Measurements from ENCODE around the gene DHX32.

DHX32 gene

DNA sequence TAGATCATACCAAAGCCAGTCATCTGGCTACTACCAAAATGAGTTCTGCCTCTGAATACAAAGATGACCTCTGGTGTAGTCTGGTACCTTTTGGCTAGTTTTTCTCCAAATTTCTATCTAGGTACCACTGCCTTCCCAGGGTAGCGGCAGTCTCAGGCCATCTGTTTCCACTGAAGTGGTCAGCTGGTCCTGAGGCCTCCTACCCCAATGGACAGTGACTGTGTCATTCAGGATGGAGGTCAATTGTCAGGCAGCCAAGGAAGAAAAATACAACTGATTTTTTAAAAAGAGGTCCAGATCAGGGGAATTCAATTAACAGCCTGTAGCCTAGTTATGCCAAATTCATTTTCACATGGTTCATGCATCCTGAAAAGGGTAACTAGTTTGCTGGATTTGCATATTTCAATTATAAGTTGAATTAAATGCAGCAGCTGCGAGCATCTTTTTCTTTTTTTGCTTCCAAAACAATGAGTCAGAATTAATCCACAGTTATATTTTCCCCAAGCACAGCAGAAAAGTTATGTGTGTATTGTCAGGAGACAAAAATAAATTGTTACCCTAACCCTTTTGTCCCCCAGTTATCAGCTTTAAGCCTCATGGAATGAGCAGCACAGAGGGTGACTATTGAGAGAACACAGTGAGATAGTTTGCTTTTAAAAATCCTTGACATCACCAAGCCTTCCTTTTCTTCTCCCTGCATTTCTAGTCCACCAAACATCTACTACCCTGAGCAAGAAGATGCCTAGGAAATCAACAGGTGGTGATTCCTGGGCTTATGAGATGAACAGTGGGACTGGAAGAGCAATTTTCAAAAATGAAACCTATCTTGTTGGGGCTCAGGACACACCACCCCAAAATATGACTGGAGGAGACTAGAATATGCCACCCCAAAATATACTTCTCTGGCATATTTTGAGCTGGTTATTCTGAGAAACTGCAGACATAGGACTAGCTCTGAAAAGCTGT is 30.0 kb downstream of the DHX32 start:
- DNase-seq (ENCODE audit: low read depth in 2 of 2, low spot score in 1 of 2): no peak

- DNase-seq (ENCODE audit: low read depth in 2 of 2, low spot score in 1 of 2): no peak
Measured at GRCh38 chr10:125849448-125849847, 31.6 kb downstream of the DHX32 start.

DNA sequence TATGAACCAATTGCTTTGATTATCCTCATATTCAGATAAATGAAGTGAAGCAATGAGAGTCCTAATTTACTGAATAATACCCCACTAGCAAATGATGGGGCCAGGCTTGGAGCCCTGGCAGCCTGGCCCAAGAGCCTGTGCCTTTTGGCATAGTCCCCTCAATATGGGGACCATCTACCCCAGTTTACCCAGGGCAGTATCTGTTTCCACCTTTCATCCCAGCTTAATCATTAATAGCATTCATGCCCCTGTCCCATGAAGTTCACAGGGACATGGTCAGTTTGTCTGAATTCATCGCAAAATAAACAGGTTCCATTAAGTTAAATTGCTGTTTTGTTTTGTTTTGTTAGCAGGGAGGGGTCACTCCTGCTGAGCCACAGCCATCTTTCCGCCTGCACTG is 32.2 kb downstream of the DHX32 start:
- DNase-seq (ENCODE audit: low read depth in 2 of 2, low spot score in 1 of 2): no peak

GRCh38 chr10:125848371-125848770 is 32.7 kb downstream of the DHX32 start:
- DNase-seq (ENCODE audit: low read depth in 2 of 2, low spot score in 1 of 2): no peak

- no peak for DNase-seq (ENCODE audit: low read depth in 2 of 2, low spot score in 1 of 2)
Measured at GRCh38 chr10:125846894-125847293, 34.2 kb downstream of the DHX32 start.

DNA sequence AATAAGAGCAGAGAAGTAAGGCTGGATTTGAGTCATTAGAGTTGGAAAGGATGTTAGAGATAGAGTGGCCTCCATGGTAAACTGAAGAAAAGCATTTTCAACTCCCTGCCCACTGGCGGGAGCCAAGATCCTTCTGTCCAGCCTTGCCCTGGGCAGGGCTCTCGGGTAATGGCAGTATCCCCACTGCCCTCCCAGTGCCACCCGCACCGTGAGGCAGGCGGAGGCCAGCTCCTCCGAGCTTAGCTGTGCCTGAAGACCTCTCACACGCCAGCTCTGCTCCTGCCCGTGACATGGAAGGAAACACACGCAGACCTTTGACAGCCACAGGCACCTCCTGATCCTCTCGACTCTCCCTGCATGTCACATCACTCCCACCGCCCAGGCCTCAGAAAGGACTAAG is 35.5 kb downstream of the DHX32 start:
- no peak for DNase-seq (ENCODE audit: low read depth in 2 of 2, low spot score in 1 of 2)

DNA sequence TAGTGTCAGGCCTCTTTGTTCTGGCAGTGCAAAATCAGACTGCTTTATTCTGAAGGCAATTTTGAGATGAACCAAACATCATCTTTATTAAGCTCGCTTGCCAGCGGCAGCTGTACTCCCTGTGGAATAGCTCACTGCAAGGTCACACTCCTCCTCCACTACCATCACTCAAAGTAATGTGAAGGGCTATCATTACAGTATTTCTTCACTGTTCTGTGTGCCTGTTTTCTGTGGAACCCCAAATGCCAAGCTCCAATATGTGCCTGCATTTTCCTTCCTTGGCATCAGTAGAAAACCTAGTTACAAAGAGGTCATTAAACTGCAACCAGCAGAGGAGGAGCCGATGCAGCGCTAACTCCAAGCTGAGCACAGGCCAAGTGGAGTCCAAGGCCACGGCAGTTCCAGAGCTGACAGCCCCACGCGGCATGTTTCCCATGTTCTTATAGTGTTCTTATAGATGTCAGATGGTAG is 36.3 kb downstream of the DHX32 start:
- no peak for DNase-seq (ENCODE audit: low read depth in 2 of 2, low spot score in 1 of 2)

DNA sequence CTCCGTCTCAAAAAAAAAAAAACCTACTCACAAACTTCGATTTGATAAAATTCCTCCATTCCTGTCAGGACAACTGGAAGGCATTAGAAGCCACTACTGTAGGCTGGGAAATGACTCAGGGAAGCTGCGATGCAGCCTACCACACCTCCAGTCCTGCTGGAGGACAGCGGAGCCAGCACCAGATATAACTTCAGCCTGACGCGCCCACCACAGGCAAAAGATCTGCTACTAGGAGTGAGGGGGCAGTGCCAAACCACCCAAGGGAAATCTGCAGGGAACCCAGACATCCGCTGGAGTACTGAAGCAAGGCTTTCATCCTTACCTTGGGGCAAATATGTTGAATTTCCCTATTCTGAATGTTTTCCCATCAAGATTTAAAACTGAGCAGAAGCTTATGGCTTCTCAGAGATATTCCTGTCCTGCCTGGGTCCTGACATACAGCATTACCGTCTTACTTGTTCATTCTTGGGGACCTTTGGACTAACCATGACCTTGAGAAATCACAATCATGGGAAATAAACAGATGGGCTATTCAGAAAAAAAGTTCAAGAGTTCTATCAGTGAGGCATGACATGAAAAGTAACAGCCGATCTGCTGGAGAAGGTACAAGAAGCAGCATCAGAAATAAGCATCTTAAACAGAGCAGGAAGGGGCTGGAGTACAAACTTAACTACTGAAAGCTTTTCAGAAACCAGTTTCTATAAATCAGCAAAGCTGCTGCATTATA is 37.3 kb downstream of the DHX32 start:
- no peak for DNase-seq (ENCODE audit: low read depth in 2 of 2, low spot score in 1 of 2)

- DNase-seq (ENCODE audit: low read depth in 2 of 2, low spot score in 1 of 2): no peak
Measured at GRCh38 chr10:125840955-125841354, 40.1 kb downstream of the DHX32 start.

GRCh38 chr10:125840406-125840805 is 40.7 kb downstream of the DHX32 start:
- DNase-seq (ENCODE audit: low read depth in 2 of 2, low spot score in 1 of 2): no peak

- no peak for DNase-seq (ENCODE audit: low read depth in 2 of 2, low spot score in 1 of 2)
Measured at GRCh38 chr10:125838802-125839575, 42.1 kb downstream of the DHX32 start.

GRCh38 chr10:125836746-125837145 is 44.3 kb downstream of the DHX32 start:
- no peak for DNase-seq (ENCODE audit: low read depth in 2 of 2, low spot score in 1 of 2)

- no peak for DNase-seq (ENCODE audit: low read depth in 2 of 2, low spot score in 1 of 2)
Measured at GRCh38 chr10:125828311-125828710, 52.8 kb downstream of the DHX32 start.

GRCh38 chr10:125827133-125827532 is 54.0 kb downstream of the DHX32 start:
- DNase-seq (ENCODE audit: low read depth in 2 of 2, low spot score in 1 of 2): no peak

DNA sequence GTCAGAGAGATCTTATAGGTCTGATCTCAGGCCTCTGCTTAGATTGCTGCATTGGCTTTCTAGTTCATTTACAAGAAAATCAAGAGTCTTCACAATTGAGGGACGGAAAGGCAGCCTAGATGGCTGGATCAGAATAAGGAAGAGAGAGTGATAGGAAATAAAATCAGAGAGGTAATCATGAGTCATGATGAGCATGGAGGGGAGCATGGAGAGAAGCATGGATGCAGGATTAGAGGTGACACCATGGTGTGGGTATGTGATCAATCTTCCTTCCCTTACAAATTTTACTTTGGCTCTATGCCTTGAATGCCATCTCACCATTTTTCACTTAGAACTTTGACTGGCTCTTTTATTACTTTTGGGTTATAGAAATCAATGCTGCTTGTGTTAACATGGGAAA is 56.4 kb downstream of the DHX32 start:
- no peak for DNase-seq (ENCODE audit: low read depth in 2 of 2, low spot score in 1 of 2)

DNA sequence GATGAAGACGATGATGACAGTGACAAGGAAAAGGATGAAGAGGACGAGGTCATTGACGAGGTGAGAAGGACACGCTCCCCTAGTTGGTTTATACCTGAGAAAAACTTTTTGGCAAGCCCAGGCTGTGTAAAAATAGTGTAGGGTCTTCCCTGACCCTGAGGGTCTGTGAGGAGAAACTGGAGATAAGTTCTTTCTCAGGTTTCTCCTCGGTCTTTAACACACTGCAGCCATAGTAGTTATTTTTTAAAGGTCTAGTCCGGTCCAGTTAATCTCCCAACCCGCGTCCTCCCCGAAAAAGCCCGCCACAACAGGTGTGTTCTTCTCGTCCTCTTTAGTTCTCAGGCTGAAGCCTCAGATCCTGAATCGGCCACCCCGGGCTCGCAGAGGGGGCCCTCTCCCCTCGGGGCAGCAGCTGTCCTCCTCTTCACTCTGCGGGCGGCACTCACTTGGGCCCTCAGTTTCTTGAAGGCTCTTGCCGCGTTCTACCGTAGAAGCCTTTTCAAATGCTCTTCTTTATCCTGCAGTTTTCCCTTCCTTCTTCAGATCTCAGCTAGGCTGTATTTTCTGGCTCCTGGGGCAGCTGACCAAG is 57.3 kb downstream of the DHX32 start:
- no peak for DNase-seq (ENCODE audit: low read depth in 2 of 2, low spot score in 1 of 2)

DNA sequence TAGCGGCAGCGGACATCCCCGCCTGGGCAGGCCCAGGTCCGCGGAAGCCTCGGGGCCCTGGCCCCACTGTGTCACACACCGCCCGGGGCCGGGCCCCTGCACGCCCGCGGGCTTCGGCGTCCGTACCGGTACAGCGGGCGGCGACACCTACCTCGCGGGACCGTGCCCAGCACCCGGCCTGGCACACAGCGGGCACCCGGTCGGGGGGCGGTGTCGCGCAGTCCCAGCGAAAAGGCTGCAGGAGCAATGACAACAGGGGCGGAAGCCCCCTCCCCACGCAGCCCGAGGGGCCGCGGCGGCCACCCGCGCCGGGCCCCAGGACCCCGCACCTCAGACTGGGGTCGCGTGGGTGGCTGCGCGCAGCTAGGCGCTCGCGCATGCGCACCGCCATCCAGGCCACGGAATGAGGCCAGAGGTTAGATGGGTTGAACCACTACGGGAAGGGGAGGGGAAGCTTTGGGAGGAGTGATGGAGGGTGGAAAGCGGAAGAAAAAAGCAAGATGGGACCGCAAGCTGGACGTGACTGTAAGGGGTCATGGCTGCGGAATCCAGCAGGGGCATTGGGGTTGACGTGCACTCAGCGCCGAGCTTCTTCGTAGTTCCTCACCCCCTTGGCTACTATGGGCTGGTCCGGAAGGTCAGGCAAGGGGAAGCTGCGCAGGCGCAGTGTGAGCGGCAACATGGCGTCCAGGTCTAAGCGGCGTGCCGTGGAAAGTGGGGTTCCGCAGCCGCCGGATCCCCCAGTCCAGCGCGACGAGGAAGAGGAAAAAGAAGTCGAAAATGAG is 58.0 kb downstream of the DHX32 start, which contains the start of the genes BCCIP and UROS:
TSS of gene BCCIP (plus strand) at position 669 of the 785 bp plus-strand sequence. CDS start at position 681, 12 bp downstream.
TSS of gene UROS (minus strand) at position 381 of the 785 bp plus-strand sequence. CDS start 6,759 bp downstream, outside the sequence.
- peak; percentile 79 to 80 for DNase-seq (ENCODE audit: low read depth in 2 of 2, low spot score in 1 of 2)

DNA sequence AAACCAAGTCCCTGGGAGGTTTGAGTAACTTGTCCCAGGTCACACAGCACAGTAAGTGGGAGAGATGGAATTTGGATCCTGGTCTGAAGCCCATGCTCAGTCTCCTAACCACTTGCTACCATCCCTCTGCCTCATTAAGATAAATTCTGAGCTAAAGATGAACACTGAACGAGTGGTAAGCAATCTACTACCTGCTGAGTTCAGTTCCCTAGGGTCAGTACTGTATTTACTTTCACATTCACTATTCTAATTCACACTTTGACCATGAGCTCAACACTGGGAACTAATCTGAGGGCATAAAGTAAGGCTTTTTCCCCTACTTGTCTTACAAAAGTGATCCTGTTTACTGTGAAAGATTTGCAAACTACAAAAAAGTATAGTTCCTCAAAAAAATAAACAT is 60.4 kb downstream of the DHX32 start:
- DNase-seq (ENCODE audit: low read depth in 2 of 2, low spot score in 1 of 2): no peak

DNA sequence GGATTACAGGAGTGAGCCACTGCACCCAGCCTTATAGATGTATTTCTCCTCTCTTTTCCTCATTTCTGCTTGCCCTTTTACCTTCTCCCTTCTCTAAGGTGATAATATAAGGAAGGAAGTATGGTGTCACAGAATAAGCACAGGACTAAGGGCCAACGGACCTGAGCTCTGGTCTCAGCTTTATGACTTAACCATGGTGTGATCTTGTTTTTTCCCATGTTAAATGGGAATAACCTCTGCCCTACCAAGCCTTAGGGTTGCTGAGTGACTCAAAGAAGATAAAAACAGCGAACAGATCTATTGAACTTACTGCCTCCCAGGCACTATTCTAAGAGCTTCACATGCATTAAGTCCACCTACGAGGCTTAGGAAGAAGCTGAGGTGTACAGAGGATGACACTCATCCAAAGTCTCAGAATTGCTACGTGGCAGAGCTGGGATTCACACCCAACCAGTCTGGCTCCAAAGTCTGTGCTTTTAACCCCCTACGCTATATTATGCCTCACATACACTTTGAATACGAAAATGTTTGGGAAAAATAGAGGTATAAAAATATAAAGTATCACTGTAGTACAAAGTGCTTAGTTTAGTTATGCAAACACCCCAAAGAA is 63.6 kb downstream of the DHX32 start:
- DNase-seq (ENCODE audit: low read depth in 2 of 2, low spot score in 1 of 2): no peak

DNA sequence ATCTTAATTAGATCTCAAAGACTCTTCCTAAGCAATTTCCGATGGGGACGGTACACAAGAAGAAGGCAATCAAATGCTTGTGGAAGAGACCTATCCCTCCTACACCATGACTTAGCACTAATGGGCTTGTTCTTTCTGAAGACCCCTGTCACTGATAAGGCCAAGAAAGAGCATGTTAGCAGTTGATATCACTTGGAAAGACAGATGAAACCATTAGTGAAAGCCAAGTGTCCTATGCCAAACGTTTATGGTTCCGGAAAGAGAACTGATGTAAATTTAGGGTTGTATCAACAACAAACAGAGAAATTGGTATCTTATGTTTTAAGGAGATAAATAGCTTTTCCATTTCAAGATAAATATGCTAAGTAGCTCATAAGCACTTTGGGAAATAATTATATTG is 64.5 kb downstream of the DHX32 start:
- no peak for DNase-seq (ENCODE audit: low read depth in 2 of 2, low spot score in 1 of 2)
